Esophagus muscularis mucosa (tissue), 4 donors: ENCODE results near the gene PSAT1.

Experiments
- CTCF ChIP-seq, 3 experiments: fragments of 200-600 bp in 2 of 3; fragments of 450-650 bp in 1 of 3; sonication (generic) in 2 of 3; IDR thresholded peaks; one replicate each; pipeline ENCODE4 v1.5.1; 2017 to 2019; ENCODE audit warnings: antibody characterized with exemption in 3 of 3, mild to moderate bottlenecking in 2 of 3, moderate library complexity in 1 of 3
- EP300 ChIP-seq: sonication (generic); formaldehyde crosslinking; IDR thresholded peaks from one replicate; pipeline ENCODE4 v1.6.1; 2017; ENCODE audit warnings: antibody characterized with exemption
- POLR2A ChIP-seq: fragments of 450-650 bp; IDR thresholded peaks from one replicate; pipeline ENCODE4 v1.6.1; 2017; ENCODE audit warnings: antibody characterized with exemption, moderate library complexity, mild to moderate bottlenecking, low read depth

GRCh38 chr9:78348848-78349247 lies 51.9 kb downstream of the PSAT1 start:
- TF ChIP-seq CTCF (IDR thresholded peaks at IDR 0.05) (no peak), EP300 (no peak), POLR2A (no peak)
